GM18907 (cell line): ENCODE data around the gene COX4I1.

Experiments
- ATAC-seq: cut with Tn5 transposase; IDR thresholded peaks from one replicate; pipeline ENCODE4 v1.9.1; 2021; ENCODE audit warnings: mild to moderate bottlenecking, moderate library complexity; ENCODE audit not compliant: unreplicated experiment

The COX4I1 gene

GRCh38 chr16:85854935-85855334 lies 55.4 kb downstream of the COX4I1 start:
- ATAC-seq = no peak

GRCh38 chr16:85856079-85856478 lies 56.6 kb downstream of the COX4I1 start:
- ATAC-seq = no peak

GRCh38 chr16:85856585-85856984 lies 57.1 kb downstream of the COX4I1 start:
- ATAC-seq = no peak
